Measurements from ENCODE around the gene CYP4A22.

Gene CYP4A22

DNA sequence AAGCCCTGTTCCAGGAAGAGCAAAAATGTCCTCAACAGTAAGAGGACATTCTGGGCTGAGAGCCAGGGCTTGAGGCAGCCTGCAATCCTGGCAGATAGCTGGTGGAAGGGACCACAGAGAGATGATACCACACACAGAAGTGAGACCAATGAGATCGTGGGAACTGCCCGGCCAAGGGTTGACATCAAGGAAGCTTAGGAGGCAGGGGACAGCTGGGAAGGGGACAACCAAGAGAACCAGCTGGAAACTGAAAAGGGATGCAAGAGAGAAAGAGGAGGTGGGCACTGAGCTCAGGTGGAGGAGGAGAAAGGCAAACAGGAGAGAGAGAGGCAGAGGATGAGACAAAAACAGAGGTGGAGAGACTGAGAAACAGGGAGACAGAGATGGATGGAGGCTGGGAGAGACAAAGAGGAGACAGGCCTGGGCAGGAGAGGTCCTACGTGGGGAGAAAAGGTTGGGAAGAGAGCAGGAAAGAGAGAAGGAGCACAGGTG, 43.4 kb downstream of the CYP4A22 start:
- no peak for DNase-seq (ENCODE audit: low read depth)
- H3K4me3 ChIP-seq (ENCODE audit: low read depth, low read length): no peak overlapping the region
- TF ChIP-seq, protein P1, sequence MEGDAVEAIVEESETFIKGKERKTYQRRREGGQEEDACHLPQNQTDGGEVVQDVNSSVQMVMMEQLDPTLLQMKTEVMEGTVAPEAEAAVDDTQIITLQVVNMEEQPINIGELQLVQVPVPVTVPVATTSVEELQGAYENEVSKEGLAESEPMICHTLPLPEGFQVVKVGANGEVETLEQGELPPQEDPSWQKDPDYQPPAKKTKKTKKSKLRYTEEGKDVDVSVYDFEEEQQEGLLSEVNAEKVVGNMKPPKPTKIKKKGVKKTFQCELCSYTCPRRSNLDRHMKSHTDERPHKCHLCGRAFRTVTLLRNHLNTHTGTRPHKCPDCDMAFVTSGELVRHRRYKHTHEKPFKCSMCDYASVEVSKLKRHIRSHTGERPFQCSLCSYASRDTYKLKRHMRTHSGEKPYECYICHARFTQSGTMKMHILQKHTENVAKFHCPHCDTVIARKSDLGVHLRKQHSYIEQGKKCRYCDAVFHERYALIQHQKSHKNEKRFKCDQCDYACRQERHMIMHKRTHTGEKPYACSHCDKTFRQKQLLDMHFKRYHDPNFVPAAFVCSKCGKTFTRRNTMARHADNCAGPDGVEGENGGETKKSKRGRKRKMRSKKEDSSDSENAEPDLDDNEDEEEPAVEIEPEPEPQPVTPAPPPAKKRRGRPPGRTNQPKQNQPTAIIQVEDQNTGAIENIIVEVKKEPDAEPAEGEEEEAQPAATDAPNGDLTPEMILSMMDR (IDR thresholded peaks at IDR 0.05; ENCODE audit: low read depth, low read length): no peak
- TF ChIP-seq, protein P2, sequence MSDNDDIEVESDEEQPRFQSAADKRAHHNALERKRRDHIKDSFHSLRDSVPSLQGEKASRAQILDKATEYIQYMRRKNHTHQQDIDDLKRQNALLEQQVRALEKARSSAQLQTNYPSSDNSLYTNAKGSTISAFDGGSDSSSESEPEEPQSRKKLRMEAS (IDR thresholded peaks at IDR 0.05; ENCODE audit: low read depth, low read length): no peak

DNA sequence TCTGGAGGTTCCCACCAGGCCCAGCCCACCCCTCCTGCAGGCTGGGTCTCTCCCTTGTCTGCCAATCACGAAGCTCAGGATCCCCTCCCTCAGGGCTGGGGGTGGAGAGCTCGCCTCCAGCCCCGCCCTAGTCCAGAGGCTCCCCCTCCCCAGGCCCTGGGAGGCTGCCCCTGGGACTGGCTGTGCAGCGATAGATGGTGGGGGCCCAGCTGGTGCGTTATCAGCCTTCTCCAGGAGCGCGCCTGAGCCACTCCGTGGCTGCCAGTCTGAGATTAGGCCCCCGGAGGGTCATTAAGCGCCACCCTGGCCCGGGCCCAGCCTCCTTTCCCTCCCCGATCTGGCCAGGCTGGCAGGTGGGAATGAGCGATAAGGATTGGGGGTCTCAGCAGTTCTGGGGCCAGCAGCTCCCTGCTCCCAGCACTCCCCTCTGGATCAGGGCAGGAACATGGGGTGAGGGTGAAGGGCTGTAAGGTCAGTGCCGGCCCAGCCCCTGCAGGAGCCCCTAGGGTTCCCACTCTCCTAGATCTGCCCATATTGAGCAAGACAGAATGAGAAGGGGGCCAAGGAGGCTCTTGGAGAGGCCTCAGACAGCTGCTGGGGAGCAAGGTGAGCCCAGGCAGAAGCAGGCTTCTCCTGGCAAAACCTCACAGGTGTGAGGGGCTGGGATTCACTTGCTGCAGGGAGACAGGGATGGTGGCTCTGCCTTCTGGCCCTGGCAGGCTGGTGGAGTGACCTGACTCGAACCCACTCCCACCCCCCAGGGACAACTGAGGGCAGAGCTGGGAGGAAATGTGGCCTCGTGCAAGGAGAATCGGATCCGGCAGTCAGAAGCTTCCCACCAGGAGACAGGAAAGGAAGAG, 44.1 kb downstream of the CYP4A22 start:
- no peak overlapping the region for H3K4me3 ChIP-seq (ENCODE audit: low read depth, low read length)
- DNase-seq (ENCODE audit: low read depth): no peak
- TF ChIP-seq MYC (IDR thresholded peaks at IDR 0.05; ENCODE audit: low read depth, low read length) (no peak), POLR2A (IDR thresholded peaks at IDR 0.05; ENCODE audit: extremely low read depth, insufficient read length) (no peak)
- TF ChIP-seq, protein P2 (IDR thresholded peaks at IDR 0.05; ENCODE audit: low read depth, low read length): no peak
- TF ChIP-seq, protein P1 (IDR thresholded peaks at IDR 0.05; ENCODE audit: low read depth, low read length): no peak

DNA sequence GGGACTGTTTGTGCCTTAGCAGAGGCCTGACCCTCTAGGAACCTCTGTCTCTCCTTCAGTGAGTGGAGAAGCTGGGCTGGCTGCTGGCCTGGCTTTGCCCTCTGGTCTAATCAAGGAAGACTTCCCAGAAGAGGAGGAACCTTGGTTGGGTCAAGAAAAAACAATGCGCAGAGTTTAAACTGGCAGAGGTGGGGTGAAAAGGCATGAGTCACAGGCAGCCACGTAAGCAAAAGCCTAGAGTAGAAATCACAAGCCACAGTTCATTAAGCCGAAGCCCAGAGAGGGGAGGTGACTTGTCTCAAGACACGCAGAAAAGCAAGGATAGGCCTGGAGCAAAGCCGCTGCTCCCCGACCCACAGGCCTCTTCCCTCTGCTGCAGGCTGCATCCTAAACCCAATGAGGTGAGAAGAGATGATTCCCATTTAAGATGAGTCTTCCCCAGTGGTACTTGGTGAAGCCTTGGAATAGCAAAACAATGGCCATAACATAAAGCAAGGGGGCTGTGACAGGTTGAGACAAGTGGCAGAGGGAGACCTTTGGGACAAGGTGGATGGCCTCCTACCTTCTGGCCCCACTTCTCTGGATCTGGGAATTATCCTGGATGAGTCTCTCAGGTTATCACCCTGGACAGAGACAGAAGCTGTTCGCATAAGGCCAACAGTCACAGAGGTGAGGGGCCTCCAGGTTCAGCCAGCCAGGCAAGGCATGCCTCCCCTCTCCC, 44.9 kb downstream of the CYP4A22 start:
- H3K4me3 ChIP-seq (ENCODE audit: low read depth, low read length): no peak overlapping the region
- DNase-seq (ENCODE audit: low read depth): no peak
- TF ChIP-seq, protein P1 (IDR thresholded peaks at IDR 0.05; ENCODE audit: low read depth, low read length): no peak
- no peak for TF ChIP-seq POLR2A (IDR thresholded peaks at IDR 0.05; ENCODE audit: extremely low read depth, insufficient read length)
- TF ChIP-seq MYC (IDR thresholded peaks at IDR 0.05; ENCODE audit: low read depth, low read length): no peak
- TF ChIP-seq, protein P2 (IDR thresholded peaks at IDR 0.05; ENCODE audit: low read depth, low read length): no peak

DNA sequence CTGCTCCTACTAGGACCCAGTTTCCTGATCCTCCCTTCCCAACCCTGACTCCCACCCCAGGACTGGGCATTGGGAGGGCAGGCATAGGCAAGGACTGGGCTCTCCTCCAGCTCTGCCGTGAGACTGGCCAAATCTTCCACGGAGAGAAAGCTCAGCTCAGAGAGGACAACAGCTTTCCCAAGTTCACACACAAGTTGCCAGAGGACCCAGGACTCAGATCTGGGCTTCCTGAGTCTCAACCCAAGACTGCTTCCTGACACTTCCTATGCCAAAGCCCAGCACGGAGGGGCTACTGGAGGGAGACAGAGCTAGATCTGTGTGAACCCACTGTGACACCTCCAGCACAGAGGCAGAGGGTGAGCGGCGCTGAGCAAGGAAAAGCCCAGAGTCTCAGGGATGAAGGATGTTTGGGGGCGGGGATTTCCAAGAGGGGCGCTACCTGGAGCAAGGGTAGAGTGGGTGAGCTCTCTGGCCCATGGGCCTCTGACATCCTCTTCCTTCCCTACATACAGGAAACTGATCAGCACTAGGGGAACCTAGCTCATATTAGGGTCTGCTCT, 45.5 kb downstream of the CYP4A22 start:
- TF ChIP-seq, protein P2 (IDR thresholded peaks at IDR 0.05; ENCODE audit: low read depth, low read length): no peak
- no peak for TF ChIP-seq MYC (IDR thresholded peaks at IDR 0.05; ENCODE audit: low read depth, low read length)
- no peak for TF ChIP-seq POLR2A (IDR thresholded peaks at IDR 0.05; ENCODE audit: extremely low read depth, insufficient read length)
- TF ChIP-seq, protein P1 (IDR thresholded peaks at IDR 0.05; ENCODE audit: low read depth, low read length): no peak
- no peak overlapping the region for H3K4me3 ChIP-seq (ENCODE audit: low read depth, low read length)
- no peak for DNase-seq (ENCODE audit: low read depth)

DNA sequence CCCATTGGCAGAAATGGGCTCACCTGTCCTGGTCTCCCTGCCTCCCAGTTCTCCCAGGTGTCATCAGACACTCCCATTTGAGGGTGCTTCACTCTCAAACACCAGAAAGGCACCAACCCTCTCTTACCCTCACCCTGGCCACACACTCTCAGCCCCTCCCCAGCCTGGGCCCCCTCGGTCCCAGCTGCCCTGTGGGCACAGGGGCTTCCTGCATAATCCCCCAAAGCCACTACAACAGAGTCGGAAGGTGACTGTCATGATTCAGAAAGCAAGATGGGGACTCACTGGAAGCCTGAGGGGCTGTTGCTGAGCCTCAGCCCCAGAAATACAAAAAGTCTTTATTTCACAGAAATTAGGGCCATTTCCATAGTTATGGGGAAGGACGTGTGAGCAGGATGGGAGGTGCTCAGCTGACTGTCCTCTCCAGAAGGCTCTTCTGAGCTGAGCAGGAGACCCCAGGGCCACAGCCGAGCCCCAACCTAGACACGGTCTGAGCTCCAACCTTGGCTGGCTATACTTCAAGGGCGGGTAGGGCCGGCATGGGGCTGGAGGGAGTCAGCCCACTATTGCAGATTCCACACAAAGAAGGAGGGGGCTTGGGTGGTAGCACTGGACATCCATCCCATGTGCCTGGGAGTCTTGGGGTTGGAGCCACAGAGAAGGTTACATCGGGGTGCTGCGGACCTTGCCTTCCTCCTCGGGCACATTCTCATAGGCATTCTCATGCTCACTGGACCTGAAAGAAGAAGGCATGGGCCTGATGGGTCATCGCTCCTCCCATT, 46.3 kb downstream of the CYP4A22 start:
- no peak for DNase-seq (ENCODE audit: low read depth)
- TF ChIP-seq, protein P2 (IDR thresholded peaks at IDR 0.05; ENCODE audit: low read depth, low read length): no peak
- TF ChIP-seq POLR2A (IDR thresholded peaks at IDR 0.05; ENCODE audit: extremely low read depth, insufficient read length) (no peak), MYC (IDR thresholded peaks at IDR 0.05; ENCODE audit: low read depth, low read length) (no peak)
- TF ChIP-seq, protein P1 (IDR thresholded peaks at IDR 0.05; ENCODE audit: low read depth, low read length): no peak
- H3K4me3 ChIP-seq (ENCODE audit: low read depth, low read length): no peak overlapping the region
